ELF-1 (cell line): ENCODE data around the gene AGXT2.
A peak's percentile ranks its signal among the peaks of the same experiment; 100 is the strongest.

Source experiments
- DNase-seq: peaks from one replicate; pipeline ENCODE4 v3.0.0-alpha.2; 2016; ENCODE audit warnings: low read depth, low spot score

Gene AGXT2

DNA sequence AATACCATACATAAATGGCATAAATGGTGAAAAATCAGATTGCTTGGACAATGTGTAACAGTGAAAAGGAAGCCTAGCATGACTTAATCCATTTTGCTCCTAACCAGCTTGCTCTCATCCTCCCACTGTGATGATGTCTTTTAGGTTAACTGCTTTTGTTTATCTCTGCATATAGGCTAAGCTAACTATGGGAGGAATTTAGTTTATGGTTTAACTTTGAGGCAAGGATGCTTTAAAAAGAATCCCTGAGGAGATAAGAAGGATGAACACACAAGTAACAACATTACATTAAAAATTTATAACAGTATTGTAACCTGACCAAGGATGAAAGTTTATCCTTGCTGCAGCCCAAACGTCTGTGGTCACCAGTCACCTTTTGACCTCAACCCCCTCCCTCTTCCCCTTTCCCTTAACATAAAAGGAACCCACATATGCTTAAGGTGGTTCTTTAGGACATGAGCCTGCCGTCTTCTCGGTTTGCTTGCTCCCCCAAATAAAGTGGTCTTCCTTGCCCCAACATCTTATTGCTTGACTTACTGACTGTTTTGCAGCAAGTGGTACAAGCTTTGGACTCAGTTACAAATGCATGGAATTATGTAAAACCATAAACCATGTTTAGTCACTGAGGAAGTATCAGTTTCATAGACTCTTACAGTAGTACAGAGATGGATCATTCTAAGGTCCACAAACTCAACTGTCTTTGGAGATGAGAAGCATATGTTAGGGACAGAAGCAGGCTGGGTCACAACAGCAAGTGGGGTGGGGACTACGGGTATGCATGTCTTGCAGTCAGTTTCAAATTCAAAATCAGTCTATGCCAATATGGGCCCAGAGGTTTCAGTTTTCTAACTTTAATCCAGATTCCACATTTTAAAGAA is 31.3 kb downstream of the AGXT2 start:
- DNase-seq, result no peak

DNA sequence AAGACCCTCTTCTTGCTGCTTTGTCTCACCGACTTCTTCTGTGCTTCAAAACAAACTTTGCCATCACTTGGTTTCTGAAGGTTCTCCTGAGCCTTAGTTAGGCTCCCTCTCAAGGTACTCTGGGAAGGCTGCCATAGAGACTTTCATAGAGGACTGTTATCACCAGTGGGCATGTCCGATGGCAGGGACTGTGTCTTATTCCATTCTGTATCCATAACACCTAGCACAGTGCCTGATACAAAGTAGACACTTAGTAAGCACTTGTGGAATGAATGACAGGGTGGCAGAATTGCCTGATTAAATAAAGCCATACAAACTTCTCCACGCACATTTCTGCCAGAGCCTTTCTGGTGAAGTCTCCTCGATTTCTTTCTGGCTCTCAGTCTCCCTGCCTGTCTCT is 32.7 kb downstream of the AGXT2 start:
- DNase-seq, result no peak

DNA sequence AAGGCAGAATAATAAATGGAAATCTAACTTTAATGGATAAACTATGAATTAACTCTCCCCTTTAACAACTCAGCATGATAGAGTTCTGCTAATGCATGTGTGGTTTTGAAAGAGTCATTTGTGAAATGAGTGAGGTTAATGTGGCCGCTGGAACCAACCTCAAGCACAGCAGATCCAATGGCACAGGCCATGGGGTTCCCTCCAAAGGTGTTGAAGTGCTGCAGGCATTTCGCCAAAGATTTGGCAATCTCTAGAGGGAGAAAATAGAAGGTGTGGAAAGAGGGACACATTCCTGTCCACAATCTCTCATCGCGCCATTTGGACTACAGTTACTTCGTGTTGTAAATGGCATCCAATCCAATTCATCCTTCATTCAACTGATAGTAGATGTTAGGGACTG is 35.0 kb downstream of the AGXT2 start:
- DNase-seq, result no peak

DNA sequence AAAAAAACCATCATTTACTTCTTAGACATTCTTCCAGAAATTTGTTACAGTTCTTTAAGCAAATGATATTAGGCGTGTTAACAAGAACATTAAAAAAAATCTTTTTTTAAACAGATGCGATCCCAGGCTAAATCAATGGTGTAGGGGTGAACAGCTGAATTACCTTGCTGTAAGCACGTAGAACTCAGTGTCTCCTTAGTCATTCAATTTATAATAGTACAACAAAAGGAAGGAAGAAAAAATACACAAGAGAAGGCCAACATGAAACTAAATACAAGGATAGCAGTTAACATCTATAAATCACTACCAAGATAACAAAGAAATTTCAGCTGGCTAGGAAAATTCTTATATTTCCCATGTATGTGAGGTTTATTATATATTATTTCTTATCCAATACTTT is 35.4 kb downstream of the AGXT2 start:
- no peak for DNase-seq

DNA sequence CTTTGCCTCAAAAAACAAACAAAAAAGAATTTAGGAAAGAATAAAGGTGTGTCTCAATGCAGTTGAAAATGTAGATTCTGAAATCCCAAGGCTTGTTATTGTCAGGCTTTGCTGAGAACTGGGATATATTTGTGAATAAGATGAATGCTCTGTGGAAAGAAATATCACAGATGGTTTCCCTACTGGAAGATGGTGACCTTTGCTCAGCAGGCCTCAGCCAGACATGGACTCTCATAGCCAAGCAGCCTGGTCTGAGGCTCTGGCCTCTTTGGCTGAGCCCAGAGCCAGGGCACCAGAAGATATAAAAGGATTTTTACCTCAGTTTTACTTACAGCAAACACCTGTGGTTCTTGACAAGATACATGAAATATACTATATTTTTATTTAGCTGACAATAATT is 37.1 kb downstream of the AGXT2 start:
- no peak for DNase-seq

DNA sequence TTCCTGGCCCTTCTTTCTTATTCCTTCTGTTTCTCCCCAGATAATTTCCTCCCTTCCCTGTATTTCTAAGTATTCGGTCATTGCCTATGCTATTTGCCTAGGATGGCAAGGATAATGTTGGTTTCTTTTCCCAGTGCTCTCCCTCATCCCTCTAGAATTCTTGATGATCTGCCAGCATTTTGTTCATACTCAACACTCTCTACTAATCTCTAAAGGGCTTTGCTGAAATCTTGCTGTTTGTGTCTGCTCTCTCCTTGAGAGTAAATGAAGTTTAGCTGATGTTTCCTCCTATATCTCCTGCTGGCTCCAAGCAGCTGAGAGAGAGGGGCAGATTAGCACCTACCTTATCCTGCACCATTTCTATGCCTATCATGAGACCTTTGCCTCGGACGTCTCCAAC is 38.1 kb downstream of the AGXT2 start:
- DNase-seq, result no peak

DNA sequence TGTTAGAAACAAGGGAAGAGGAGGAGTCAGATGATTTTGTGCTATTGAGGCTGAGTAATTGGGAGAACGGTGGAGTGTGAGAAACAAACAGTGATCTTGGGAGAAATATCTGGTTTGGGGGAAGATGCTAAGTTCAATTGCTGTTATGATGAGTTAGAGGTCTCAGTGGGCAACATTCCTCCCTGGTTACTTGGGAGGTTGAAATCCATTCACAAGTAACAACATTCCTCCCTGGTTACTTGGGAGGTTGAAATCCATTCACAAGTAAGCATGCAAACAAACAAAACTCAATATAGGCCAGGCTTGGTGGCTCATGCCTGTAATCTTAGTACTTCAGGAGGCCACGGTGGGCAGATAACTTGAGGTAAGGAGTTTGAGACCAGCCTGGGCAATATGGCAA is 38.7 kb downstream of the AGXT2 start:
- no peak for DNase-seq

DNA sequence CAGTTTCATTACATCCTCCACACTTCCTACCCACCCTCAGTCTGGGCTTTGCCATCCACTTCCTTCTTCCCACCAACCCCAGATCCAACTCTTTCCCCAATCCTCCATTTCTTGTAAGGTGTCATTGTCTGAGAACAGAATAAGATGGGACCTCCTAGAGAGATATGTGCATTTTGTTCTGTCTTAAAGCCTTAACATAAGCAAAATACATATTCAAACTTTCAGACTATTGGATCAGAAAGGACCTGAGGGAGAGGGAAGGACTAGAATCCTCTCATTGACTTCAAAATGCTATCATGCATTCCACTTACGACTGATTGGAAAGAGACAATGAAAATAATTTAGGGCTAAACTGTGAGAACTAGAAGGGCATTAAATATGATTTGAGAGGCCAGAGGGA is 43.0 kb downstream of the AGXT2 start:
- DNase-seq, result no peak

DNA sequence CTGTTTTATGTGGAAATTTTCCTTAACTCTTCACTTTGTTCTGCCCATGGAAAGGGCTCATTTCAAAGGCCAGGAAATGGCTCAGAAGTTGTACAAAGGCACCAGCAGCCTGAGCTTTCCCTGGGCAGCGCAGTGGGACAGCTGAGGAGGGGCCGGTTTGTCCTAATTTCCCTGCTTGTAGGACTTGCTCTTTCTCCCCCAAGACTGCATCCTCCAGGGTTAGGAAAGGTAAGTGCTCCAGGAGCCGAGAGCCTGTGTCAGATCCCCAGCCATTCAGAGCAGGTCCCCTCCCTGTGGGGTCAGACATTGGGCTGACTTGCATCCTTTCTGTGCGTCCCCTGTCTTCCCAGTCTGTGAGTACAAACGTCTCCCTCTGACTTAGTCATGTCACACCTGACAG is 43.5 kb downstream of the AGXT2 start:
- DNase-seq, result no peak

DNA sequence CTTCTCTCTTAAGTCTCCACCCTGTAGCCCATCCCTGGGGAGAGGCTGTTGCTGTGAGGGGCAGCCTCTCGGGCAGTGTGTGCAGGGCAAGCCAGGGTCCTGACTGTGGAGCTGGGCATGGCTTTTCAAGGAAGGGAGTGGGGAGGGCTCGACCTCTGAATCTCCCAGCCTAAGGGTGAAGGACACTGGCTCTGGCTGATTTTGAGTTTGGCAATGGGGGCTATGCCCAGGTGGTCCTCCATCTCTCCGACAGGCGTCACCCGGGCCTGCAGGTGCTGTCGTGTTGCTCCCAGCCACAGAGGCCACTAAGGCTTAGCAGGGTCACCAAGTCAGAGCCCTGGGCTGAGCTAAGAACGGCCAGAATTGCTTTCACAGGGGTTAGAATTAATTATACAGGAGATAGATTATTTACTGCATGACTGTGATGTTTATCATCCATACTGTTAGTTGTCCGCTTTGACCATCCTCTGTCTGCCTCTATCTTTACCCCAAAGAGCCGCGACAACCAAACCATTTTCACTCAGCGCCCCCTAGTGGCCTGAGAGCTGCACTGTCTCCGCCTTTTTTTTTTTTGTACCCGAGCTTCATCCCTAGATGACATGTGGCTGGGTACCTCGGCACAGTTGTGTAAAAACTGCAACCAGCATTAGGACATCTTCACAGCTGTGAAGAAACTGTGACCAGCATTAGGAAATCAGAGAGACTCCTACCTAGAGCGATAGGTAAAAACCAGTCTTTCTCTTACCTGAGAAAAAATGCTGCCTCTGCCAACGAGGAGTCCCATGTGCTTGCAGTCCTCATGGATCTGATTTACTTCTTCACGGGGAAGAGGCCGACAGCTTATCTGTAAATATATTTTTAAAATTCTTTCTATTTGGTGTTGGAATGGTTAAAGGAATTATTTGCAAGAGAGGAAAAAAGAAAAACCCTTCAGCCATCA is 44.5 kb downstream of the AGXT2 start:
- peak; percentile 85 for DNase-seq

DNA sequence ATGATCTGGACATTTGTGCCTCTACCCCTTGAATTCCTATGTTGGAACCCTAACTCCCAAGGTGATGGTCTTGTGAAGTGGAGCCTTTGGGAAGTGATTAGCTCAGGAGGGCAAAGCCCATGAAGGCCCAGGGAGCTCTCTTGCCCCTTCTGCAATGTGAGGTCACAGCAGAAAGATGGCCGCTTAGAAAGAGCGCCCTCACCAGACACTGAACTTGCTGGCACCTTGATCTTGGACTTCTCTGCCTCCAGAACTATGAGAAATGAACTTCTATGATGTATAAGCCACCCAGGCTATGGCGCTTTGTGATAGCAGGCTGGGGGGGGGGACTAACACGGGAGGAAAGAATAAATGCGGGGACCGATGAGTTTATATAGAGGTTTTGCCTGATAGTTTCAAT is 45.3 kb downstream of the AGXT2 start:
- DNase-seq, result no peak

DNA sequence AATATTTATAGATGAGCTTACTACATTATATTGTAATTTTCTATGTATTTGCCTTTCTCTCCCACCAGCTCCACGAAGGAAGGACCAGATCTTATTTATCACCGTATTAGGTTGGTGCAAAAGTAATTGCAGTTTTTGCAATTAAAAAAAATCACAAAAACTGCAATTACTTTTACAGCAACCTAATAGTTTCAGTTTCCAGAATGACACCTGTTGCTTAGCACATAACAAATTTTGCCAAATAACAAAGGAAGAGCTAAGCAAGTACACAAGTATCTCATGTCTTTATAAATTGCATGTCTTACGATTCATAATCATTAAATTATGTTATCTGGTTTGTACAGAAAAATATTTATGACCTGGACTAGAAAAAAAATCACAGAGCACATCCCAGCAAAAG is 45.9 kb downstream of the AGXT2 start:
- no peak for DNase-seq

DNA sequence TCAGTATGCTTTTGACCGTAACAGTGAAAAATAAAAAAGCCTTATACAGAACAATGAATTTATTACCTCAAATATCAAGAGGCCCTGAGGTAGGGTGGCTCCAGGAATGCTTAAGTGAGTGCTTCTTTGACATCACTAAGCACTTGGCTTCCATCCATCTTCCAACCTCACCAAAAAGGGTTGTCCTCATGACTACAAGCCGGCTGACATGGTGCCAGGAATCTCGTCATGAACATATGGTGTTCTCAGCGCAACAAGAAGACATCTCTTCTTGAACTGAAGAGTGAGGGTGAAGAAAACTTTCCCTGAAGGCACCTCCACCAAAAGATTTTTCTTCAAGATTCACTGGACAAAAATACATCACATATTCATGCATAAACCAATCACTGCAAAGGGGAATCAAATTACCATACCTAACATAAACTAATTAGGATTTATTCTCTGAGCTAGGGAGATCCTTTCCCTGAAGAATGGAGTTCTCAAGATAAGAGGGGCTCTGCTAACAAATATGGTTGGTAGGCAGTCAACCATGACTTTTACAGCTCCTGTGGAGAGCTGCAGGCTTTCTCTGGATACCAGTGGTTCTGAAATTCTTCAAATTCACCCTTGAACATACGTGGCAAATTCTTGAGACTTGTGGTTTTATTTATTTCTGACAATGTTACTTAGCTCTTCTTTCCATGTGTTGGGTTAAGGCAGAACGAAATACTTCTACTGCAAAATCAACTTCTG is 49.5 kb downstream of the AGXT2 start:
- DNase-seq, result no peak

DNA sequence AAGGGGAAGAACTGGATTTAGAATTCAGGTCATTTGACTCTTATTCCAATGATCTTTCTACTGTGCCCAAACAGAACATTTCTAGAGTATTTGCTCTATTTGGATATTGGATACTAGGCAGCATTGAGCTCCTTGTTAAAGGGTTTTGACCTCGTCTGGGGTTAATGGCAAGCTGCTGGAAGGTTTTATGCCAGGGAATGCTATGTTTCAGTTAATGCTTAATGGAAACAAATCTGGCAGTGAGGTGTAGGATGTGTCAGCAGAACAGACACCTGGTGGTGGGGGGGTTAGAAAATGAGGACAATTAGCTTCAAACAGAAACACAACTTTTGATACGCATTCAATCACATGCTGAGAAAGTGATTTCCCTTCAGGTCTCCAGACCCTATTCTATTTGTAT is 51.5 kb downstream of the AGXT2 start:
- DNase-seq, result no peak

DNA sequence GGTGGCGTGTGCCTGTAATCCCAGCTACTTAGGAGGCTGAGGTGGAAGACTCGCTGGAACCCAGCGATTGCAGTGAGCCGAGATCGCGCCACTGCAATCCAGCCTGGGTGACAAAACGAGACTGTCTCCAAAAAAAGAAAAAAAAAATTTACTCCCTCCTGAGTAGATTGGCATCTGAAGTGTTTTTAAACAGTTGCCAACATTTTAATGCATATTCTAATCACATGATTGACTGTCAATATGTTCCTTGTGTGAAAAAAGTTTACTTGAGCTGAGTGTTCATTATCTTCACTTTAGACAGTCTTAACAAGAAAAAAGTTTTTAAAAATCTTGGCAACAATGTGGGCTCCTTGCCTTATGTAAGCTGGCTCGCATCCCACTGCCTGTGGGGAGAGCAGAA is 53.8 kb downstream of the AGXT2 start:
- no peak for DNase-seq

DNA sequence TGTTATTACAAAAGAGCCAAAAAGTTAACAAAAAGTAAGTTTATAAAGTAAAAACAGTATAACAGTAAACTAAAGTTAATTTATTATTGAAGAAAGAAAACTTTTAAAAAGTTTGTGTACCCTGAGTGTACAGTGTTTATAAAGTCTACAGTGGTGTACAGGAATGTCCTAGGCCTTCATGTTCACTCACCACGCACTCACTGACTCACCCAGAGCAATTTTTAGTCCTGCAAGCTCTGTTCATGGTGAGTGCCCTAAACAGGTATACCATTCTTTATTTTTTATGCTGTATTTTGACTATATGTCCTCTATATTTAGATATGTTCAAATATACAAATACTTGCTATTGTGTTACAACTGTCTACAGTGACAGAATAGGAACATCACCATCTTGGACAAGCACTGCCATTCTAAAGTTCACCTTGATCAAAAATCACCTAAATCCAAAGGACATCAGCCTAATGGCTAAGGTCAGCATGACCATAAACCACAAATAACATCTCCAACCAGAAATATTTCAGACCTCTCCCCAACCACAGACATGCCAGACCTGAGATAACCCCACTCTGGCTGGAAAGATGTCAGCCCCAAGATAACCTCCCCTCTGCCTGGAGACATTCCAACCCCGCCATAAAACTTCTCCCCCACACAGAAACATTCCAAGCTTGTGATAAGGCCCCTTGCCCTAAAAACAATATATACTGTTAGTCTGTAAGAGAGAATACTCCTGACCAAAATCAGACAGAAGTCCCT is 56.1 kb downstream of the AGXT2 start:
- DNase-seq, result peak; percentile 44

DNA sequence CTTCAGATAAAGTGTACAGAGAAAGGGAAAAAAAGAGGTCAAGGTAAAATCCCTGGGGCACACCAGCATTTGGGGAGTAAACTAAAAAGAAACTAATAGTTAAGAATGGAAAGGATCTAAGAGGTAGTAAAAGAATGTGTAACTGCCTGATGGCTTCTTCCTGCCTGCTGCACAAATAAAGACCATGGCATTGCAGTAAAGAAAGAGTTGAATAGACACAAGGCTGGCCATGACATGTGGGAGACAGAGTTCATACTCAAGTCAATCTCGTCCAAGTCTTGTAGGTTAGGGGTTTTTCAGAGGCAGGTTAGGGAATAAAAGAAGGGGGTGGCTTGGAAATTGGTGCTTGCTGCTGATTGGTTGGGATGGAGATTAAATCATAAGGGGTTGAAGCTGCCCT is 60.8 kb downstream of the AGXT2 start:
- no peak for DNase-seq

DNA sequence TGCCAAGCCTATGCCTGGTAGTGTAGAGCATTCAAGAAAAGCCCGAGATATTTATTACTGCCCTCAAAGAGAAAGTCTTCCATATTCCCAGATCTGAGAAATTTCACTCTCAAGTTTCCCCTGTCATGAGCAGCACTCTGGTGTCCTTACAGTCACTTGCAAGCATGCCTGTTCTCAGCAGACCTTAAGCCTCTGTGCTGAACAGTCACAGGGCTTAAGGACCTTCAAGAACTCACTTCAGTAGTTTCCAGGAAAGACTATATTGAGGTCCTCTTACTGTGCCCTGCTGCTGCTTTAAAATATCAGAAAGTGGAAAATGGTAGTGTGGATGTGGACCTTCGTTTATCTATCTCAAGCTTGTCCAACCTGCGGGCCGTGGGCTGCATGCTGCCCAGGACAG is 64.9 kb downstream of the AGXT2 start:
- no peak for DNase-seq

DNA sequence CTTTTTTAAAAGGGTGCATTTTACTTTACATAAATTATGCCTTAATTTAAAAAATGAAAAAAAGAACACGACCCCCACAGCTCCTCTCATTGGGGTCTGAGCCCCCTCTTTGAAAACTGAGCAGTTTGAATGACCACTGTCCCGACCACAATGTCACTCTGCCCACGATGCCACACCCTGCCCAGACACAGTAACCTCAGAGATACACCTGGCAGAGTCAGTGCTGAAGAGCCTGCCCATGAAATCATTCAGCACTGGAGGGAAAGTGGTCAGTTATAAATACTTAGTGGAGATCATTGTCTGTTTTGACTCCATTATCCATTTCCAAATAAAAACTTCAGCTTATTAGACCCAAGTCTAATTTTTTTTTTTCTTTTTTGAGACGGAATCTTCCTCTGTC is 69.1 kb downstream of the AGXT2 start:
- no peak for DNase-seq

DNA sequence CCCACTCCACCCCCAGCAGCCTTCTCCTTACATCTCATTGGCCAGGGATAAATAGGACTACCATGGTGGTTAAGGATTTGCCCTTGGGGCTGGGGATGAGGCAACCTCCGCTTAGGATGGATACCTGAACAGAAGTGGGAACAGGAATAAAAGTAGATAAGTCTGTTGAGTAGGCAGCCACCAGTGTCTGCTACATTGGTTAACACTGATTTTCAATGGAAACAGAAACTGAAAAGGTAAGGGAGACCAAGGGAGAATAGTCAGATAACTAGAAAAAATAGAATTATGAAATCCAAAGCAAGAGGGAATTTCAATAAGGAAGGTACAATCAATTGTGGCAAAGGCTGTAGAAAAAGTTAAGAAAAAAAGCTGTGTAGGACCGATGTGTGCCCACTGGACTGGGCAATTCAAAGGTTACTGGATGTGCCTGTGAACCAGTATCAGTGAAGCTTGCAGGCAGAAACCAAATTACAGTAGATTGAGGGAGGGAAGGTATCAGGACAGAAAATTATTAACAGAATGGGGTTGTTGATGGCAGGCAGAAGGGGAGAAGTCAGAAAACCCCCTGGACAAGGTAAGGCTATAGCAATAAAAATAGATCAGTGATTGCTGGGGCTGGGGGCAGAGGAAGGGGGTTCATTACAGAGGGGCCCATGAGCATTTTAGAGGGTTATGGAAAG is 69.7 kb downstream of the AGXT2 start:
- DNase-seq, result no peak

DNA sequence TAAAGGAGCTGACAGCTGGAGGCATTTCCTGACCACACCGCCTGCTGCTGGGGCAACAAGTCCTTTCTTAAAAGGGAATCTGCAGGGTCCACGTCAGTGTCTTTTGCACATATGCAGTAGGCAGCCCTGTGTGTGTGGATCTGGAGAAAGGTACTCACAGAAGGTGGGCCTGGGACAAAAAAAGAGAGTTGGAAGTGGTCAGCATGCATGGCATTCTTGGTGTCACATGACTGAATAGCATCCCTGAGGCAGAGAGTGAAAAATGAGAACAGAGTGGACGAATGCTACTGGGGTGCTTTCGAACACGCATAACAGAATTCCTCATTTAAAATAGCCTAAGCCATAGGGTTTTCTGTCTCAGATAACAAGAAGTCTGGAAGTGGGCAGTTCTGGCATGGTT is 71.4 kb downstream of the AGXT2 start:
- peak; percentile 19 for DNase-seq
